WTC11 (cell line): Measurements from ENCODE around the gene KLB. TPM values are rescaled to one million over a fixed set of nuclear protein-coding genes. Genes with fewer than 3 reads are reported as not detected.

ENCODE experiments used
- ATAC-seq: fragments of 200-7000 bp; cut with Tn5 transposase; 2 replicates; pipeline ENCODE4 v1.10.0; 2021; ENCODE audit warnings: mild to moderate bottlenecking, moderate library complexity
- CTCF ChIA-PET: fragments of 300-600 bp; sonication (Branson Sonifier 250); formaldehyde crosslinking; loops from one replicate; lab custom pipeline; 2021; ENCODE audit warnings: antibody characterized with exemption; lab: Charles Lee
- POLR2A ChIA-PET: fragments of 350-600 bp; sonication (Branson Sonifier 250); formaldehyde crosslinking; loops from one replicate; lab custom pipeline; 2021; ENCODE audit warnings: antibody characterized with exemption; lab: Charles Lee
- DNase-seq: peaks from one replicate; pipeline ENCODE4 v3.0.0; 2021; ENCODE audit warnings: low spot score
- H3K27ac Mint-ChIP-seq: 2 replicates; pipeline ENCODE4 v1.8.0; 2021; ENCODE audit warnings: mixed read lengths
- H3K27me3 Mint-ChIP-seq: 2 replicates; pipeline ENCODE4 v1.8.0; 2021; ENCODE audit warnings: low read depth, mild to moderate bottlenecking, moderate library complexity, mixed read lengths
- H3K36me3 Mint-ChIP-seq: 2 replicates; pipeline ENCODE4 v1.8.0; 2021; ENCODE audit warnings: mixed read lengths
- H3K4me1 Mint-ChIP-seq: 2 replicates; pipeline ENCODE4 v1.8.0; 2022; ENCODE audit warnings: mixed read lengths
- H3K4me3 Mint-ChIP-seq: 2 replicates; pipeline ENCODE4 v1.8.0; 2021; ENCODE audit warnings: mild to moderate bottlenecking, moderate library complexity, mixed read lengths
- H3K9me3 Mint-ChIP-seq: 2 replicates; pipeline ENCODE4 v1.8.0; 2021; ENCODE audit warnings: mixed read lengths
- ATF1 ChIP-seq: sonication (generic); formaldehyde crosslinking; IDR thresholded peaks from 2 replicates; pipeline ENCODE4 v1.8.1; 2023; ENCODE audit warnings: mild to moderate bottlenecking, moderate library complexity, missing genetic modification reagents
- ATF2 ChIP-seq: sonication (generic); formaldehyde crosslinking; IDR thresholded peaks from 2 replicates; pipeline ENCODE4 v1.8.1; 2022; ENCODE audit warnings: low read depth, missing genetic modification reagents, borderline replicate concordance
- ATF3 ChIP-seq: sonication (generic); formaldehyde crosslinking; conservative IDR thresholded peaks from 2 replicates; pipeline ENCODE4 v1.8.1; 2022; ENCODE audit warnings: mild to moderate bottlenecking, missing genetic modification reagents
- CREB1 ChIP-seq: sonication (generic); formaldehyde crosslinking; IDR thresholded peaks from 2 replicates; pipeline ENCODE4 v1.8.0; 2023; ENCODE audit warnings: mild to moderate bottlenecking, missing genetic modification reagents
- ERG ChIP-seq: fragments of 250-450 bp; sonication (Bioruptor Pico); IDR thresholded peaks from 2 replicates; pipeline ENCODE4 v1.8.0; 2021; ENCODE audit warnings: mild to moderate bottlenecking
- HMGA2 ChIP-seq: fragments of 250-450 bp; sonication (Bioruptor Pico); IDR thresholded peaks from 2 replicates; pipeline ENCODE4 v1.4.0; 2021; ENCODE audit warnings: mild to moderate bottlenecking, moderate library complexity
- IRF1 ChIP-seq: sonication (generic); formaldehyde crosslinking; IDR thresholded peaks from 2 replicates; pipeline ENCODE4 v1.8.0; 2023; ENCODE audit warnings: missing genetic modification reagents
- MYBL2 ChIP-seq: sonication (generic); formaldehyde crosslinking; IDR thresholded peaks from 2 replicates; pipeline ENCODE4 v1.8.1; 2023; ENCODE audit warnings: mild to moderate bottlenecking, moderate library complexity, missing genetic modification reagents
- NFE2L1 ChIP-seq: sonication (generic); formaldehyde crosslinking; IDR thresholded peaks from 2 replicates; pipeline ENCODE4 v1.8.1; 2023; ENCODE audit warnings: missing genetic modification reagents
- NR1H2 ChIP-seq: sonication (generic); formaldehyde crosslinking; IDR thresholded peaks from 2 replicates; pipeline ENCODE4 v1.9.0; 2021; ENCODE audit warnings: mild to moderate bottlenecking, moderate library complexity, missing genetic modification reagents
- SOX15 ChIP-seq: fragments of 250-450 bp; sonication (Bioruptor Pico); IDR thresholded peaks from 2 replicates; pipeline ENCODE4 v1.9.0; 2021; ENCODE audit warnings: mild to moderate bottlenecking
- TCF7 ChIP-seq: sonication (generic); formaldehyde crosslinking; IDR thresholded peaks from 2 replicates; pipeline ENCODE4 v1.8.0; 2022; ENCODE audit warnings: mild to moderate bottlenecking, low read depth, missing genetic modification reagents, moderate library complexity
- ZNF512 ChIP-seq: sonication (generic); formaldehyde crosslinking; IDR thresholded peaks from 2 replicates; pipeline ENCODE4 v1.8.1; 2022; ENCODE audit warnings: missing genetic modification reagents, borderline replicate concordance
- ZNF532 ChIP-seq: fragments of 250-450 bp; sonication (Bioruptor Pico); IDR thresholded peaks from 2 replicates; pipeline ENCODE4 v1.9.0; 2021; ENCODE audit warnings: mild to moderate bottlenecking, borderline replicate concordance
- ZSCAN18 ChIP-seq: fragments of 250-450 bp; sonication (Bioruptor Pico); IDR thresholded peaks from 2 replicates; pipeline ENCODE4 v2.1.2; 2022; ENCODE audit warnings: mild to moderate bottlenecking, moderate library complexity
- total RNA-seq: library from RNA; stranded (reverse); gene quantifications from 3 replicates; pipeline ENCODE4 v1.2.3, GENCODE V29; 2021

The KLB gene
- total RNA-seq, 1 experiment from 2014 or later = not detected

- CTCF ChIA-PET = interaction anchor here (0.7 to 1.2 kb wide), 2 partner anchors 10 to 49 kb away, joined by 3 to 4 read pairs; no protein-coding TSS in a partner anchor
- H3K9me3 Mint-ChIP-seq = peaks cover 8% of the 10 kb centered on the region; the same call in 1 of the 2 replicates
- DNase-seq (no peak), ATAC-seq (peak; percentile 70)
- no peaks in the 10 kb centered on the region for H3K36me3 Mint-ChIP-seq
- H3K4me1 Mint-ChIP-seq = peaks cover 7% of the 10 kb centered on the region
- H3K27me3 Mint-ChIP-seq = peaks cover 3% of the 10 kb centered on the region; the same call in 1 of the 2 replicates
- no peak overlapping the region for H3K4me3 Mint-ChIP-seq
- no peak overlapping the region for H3K27ac Mint-ChIP-seq
- POLR2A ChIA-PET = no interaction called here
- no peak for TF ChIP-seq ZSCAN18 (CRISPR knock-in tag)
- no peak for TF ChIP-seq NR1H2 (CRISPR knock-in tag)
- TF ChIP-seq ATF3 (CRISPR knock-in tag) = no peak
- TF ChIP-seq ATF1 (CRISPR knock-in tag) = no peak
- no peak for TF ChIP-seq TCF7 (CRISPR knock-in tag)
- TF ChIP-seq ZNF512 (CRISPR knock-in tag) = no peak
- no peak for TF ChIP-seq ATF2 (CRISPR knock-in tag)
- TF ChIP-seq CREB1 (CRISPR knock-in tag) = no peak
- no peak for TF ChIP-seq SOX15
- no peak for TF ChIP-seq ERG (CRISPR knock-in tag)
- no peak for TF ChIP-seq MYBL2
- no peak for TF ChIP-seq IRF1 (CRISPR knock-in tag)
- TF ChIP-seq ZNF532 = no peak
- TF ChIP-seq, all 79 proteins: peak for 0
Measured at GRCh38 chr4:39384563-39384962, 22.2 kb upstream of the KLB start.

GRCh38 chr4:39390603-39391002 is 16.1 kb upstream of the KLB start:
- Mint-ChIP-seq H3K4me1 (no peaks in the 10 kb centered on the region), H3K9me3 (0 out of 2 replicates have a peak, but pooled peaks cover 4% of the 10 kb centered on the region), H3K36me3 (no peaks in the 10 kb centered on the region), H3K4me3 (no peak overlapping the region), H3K27ac (no peak overlapping the region), H3K27me3 (no peaks in the 10 kb centered on the region)
- TF ChIP-seq HMGA2 = no peak
- no peak for TF ChIP-seq NFE2L1
- ChIA-PET POLR2A (no interaction called here), CTCF (no interaction called here)
- no peak for DNase-seq
- ATAC-seq = no peak
